GM18505 (cell line): ENCODE measurements around the gene TSHZ2.

Experiments used
- ATAC-seq: cut with Tn5 transposase; IDR thresholded peaks from one replicate; pipeline ENCODE4 v1.9.1; 2021; ENCODE audit not compliant: unreplicated experiment
- POLR2A ChIP-seq: IDR thresholded peaks from 4 replicates; pipeline ENCODE4 v1.6.1; 2011; ENCODE audit warnings: borderline replicate concordance; ENCODE audit not compliant: insufficient read depth, insufficient read length; ENCODE audit errors: extremely low read depth

The TSHZ2 gene, protein sequence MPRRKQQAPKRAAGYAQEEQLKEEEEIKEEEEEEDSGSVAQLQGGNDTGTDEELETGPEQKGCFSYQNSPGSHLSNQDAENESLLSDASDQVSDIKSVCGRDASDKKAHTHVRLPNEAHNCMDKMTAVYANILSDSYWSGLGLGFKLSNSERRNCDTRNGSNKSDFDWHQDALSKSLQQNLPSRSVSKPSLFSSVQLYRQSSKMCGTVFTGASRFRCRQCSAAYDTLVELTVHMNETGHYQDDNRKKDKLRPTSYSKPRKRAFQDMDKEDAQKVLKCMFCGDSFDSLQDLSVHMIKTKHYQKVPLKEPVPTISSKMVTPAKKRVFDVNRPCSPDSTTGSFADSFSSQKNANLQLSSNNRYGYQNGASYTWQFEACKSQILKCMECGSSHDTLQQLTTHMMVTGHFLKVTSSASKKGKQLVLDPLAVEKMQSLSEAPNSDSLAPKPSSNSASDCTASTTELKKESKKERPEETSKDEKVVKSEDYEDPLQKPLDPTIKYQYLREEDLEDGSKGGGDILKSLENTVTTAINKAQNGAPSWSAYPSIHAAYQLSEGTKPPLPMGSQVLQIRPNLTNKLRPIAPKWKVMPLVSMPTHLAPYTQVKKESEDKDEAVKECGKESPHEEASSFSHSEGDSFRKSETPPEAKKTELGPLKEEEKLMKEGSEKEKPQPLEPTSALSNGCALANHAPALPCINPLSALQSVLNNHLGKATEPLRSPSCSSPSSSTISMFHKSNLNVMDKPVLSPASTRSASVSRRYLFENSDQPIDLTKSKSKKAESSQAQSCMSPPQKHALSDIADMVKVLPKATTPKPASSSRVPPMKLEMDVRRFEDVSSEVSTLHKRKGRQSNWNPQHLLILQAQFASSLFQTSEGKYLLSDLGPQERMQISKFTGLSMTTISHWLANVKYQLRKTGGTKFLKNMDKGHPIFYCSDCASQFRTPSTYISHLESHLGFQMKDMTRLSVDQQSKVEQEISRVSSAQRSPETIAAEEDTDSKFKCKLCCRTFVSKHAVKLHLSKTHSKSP (N-terminal part only)

DNA sequence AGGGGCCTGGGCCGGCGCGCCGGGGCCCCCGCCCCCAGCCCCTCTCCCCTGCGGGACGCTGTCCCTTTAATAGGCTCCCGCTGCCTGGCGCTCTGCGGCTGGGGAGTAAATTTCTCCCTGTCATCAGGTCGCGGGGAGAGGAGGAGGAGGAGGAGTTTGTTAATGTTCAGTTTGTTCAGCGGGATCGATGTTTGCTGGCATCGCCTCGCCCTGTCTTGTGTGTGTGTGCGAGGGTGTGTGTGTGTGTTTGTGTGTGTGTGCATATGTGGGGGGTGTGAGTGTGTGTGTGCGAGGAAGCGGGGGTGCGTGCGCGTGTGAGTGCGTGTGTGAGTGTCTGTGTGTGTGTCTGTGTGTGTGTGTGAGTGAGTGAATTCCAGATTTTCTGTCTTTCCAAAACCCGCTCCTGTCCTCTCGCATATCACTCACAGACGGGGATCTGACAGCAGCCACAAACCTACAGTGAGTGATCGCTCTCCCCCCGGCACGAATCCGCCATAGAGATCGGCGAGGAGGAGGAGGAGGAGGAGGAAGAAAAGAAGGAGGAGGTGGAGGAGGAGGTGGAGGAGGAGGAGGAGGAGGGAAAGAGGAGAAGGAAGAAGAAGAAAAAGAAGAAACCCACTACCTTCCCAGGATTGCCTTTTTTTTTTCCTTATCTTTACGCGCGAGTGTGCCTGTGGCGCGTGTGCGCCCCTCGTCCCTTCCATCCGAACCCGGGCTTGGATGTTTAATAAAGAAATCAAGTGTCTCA is at the start of gene TSHZ2:
Gene TSHZ2, plus strand, starts transcription at position 169 of the 748 bp plus-strand sequence. CDS start 936 bp downstream, outside the sequence.
- no peak for TF ChIP-seq POLR2A
- no peak for ATAC-seq

DNA sequence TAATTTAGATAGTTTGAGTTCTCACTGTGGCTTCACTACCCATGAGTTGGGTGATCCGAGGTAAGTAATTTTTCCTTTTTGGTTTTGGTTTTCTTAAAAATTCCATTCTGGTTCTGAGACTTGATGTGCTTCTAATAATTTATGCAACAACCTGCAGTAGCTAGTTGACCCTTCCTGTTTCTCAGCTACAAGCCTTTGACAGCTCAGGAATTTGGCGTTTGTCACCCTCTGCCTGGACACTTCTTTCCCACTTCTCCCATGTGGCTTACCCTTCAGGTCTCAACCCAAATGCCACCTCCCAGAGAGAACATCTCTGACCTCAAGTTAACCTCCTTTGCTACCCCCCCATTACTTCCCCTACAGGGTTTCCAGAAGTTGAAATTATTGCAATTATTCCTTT is 49.7 kb upstream of the TSHZ2 start:
- TF ChIP-seq POLR2A: no peak
- ATAC-seq: no peak

DNA sequence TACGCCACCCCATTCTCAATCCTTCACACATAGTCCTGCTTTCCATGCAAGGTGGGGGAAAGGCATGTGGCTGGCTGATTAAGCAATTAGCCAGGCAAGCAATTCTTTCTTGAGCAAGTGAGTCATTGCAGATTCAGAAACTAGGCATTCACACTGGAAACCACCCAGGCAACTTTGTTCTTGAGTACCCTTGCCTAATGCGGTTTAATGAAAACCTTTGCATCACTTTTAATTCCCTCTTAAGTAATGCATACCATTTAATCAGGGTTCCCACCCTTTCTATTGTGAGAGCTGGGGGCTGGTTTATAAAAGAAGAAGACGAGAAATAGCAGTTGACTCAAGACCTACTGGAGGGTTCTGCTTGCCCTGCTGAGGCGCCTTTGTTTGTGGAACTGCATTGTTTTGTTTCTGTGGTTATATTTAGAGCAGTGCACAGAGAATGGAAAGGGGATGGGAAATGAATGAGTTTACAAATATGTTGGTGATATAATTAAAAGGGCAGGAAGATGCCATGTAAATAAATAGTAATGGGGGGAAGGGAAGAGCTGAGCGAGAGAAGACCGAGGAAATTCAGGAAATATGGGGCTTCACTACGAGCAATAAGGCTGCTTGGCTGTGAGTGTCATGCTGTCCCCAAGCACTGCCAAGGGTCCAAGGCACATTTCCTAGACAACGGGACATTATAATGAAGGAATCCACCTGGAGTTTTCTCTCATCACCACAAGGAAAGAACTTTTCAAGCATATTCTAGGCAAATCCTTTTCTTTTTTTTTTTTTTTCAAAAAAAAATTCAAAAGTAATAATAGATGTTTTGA is 48.8 kb upstream of the TSHZ2 start:
- no peak for ATAC-seq
- no peak for TF ChIP-seq POLR2A

DNA sequence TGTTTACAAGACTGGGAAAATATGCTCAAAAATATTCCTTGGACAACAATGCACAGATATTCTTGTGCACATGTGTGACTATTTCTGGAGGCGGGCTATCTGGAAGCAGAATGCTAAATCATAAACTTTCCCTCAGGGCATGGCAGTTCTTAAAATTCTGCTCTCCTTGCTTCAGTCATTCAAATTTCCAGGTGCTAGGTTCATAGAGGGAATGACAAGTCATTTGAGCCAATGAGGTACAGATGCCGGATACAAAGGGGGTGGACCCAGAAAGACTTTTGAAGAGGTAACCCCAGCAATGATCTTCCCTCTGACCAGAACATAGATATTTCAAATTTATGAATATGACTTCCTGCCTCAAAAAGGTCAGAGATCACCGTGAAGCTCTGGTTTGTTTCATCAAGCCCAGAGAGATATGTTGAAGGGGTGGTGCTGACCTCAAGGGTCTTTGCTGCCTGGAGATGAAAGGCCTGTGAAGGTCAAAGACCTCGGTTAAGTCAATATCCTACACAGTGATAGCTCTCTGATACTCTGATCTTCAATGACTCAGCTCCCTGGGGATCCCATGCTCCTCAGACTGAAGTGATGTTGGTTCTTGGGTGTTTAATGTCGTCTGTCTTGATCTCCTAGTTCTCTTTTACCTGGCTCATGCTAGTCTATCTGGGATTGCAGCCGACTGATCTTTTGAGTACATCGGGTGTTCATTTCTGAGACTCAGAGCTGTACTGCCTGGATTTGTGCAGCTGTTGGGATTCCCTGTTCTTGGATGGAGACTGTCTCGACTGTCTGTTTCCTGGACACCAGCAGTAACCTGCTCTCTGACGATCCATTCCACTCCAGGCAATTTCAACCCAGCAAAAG is 47.5 kb upstream of the TSHZ2 start:
- no peak for ATAC-seq
- TF ChIP-seq POLR2A: no peak

DNA sequence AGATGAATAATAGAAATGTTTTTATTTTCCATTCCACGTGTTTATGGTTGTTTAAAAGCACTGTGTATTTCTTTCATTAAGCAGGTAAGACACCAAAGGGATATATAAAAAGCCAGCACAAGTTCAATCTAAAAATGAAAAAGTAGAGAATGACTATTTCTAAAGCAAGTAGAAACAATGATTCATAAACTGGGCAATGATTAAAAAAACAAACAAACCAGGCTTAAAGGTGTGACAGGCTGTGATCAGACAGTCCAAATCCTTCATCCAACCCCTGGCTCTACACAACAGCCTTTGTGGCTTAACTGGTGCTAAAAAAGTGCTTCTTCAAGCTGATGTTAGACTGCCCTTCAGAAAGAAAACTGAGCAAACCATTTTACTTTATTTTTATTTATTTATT is 45.7 kb upstream of the TSHZ2 start:
- TF ChIP-seq POLR2A: no peak
- no peak for ATAC-seq

DNA sequence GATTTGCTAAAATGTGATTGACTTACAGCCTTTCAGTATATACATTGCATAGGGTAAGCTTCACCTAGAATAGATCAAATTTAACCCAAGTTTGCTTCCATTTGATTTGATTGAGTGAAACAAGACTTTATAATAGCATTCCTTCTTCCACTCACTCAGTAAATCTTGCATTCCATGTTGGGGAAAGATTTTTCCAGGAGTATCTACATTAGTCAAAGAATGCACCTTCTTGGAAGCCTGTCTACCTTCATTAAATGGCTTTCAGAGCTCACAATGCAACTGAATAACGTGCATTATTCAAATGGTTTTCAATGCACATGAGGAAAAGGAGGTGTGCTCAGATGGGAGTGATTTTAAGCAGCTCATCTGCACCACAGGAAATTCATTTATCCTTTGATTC is 38.3 kb upstream of the TSHZ2 start:
- ATAC-seq: no peak
- no peak for TF ChIP-seq POLR2A

DNA sequence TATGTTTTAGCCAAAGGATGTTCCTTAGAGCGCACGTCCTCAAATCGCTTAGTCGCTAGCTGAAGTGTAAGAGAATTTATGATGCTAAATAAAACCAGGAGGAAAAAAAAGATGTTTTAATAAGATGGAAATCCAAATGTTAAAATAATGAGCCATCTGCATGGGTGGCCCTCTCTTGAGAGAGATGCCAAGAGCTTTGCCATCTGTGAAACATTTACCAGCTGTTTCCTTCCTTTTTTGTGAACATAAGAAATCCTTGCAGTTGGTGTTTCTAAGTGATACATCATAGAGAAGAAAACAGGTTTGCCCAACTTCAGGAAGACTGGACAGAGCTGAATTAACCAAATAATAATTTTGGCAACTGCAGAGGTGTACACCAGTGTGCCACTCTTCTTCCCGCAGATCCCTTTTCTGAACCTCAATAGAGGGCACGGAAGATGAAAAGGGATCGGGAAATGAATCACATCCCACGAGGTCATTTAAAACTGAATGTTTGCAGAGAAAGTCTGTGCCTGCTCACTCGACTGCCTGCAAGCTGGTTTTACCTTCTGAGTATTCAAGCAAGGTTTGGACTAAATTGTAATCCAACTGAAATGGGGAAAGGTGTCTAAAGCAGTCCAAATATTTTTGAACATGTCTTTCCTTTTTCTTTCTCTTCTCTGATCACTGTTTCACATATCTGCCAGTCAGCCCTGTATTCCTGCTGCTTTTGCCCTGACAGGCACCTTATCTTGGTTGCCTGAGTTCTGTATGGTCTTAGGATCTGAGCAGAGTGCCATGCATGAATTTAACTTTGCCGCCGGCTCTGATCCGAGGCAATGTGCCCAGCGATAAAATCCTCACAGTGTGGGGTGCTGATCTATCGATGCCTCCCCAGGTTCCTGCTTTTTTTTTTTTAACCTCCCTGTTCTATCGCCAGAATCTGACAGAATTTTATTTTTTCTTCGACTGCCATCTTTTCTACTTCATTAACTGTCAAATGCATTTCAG is 35.5 kb upstream of the TSHZ2 start:
- no peak for TF ChIP-seq POLR2A
- no peak for ATAC-seq

DNA sequence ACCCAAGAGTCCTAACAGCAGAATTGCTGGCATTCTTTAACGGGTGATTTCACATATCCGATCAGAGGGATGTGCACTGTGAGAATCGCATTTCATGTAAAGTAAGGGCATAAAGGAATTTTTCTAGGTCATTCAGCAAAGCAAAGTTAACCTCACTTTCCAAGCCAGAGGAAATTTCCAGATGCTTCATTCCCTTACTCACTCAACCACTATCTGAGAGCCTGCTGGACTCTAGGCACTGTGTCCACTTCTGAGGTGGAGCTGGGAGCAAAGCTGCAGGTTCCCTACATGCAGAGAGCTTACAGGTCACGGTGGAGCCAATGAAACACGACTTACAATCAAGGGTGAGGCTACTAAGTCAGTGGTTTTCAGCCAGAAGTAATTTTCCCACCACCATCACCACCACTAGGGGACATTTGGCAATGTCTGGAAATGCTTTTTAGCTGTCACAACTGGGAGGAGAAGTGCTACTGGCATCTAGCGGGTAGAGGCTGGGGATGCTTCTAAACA is 34.5 kb upstream of the TSHZ2 start:
- ATAC-seq: no peak
- no peak for TF ChIP-seq POLR2A

DNA sequence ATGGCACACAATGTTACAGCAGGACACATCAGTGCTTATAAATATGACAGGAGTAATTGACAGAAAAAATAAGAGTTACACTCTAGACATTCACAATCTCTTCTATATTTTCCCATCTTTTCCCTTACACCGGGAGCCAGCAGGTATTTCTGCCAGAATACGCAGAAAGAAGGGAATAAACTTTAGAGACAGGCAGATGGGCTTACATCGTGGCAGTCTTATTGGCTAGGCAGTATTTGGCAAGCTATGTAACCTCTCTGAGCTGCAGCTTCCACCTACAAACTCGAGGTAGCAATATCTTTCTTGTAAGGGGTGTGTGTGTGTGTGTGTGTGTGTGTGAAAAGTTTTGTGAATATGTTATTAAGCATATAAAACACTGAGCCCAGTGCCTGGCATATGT is 33.0 kb upstream of the TSHZ2 start:
- no peak for TF ChIP-seq POLR2A
- no peak for ATAC-seq

DNA sequence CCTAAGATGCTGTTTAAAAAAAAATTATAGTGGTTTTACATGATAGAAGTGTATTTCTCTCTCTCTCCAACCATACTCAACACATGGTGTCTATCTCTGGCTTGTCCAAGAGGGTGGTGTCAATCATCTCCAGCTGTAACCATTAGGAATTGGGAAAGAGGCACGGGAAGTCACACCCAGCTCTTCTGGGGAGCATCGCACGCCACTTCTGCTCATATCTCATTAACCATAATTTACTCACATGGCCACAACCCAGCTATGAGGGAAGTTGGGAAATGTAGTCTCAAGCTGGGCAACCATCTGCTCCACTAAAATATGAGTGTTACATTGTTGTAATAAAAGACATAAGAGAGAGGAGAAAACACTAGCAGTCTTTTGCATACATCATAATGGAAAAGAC is 30.4 kb upstream of the TSHZ2 start:
- TF ChIP-seq POLR2A: no peak
- ATAC-seq: no peak
